ENCODE measurements around the gene NAPSA. TPM values are rescaled to one million over a fixed set of nuclear protein-coding genes. Genes with fewer than 3 reads are reported as not detected.

NAPSA gene
- total and polyA plus RNA-seq, 9 of the 15 experiments (the other 6 are each of a cell fraction or from before 2014, with no cell fraction given): 0.25 to 1.9 (median 0.69) TPM

DNA sequence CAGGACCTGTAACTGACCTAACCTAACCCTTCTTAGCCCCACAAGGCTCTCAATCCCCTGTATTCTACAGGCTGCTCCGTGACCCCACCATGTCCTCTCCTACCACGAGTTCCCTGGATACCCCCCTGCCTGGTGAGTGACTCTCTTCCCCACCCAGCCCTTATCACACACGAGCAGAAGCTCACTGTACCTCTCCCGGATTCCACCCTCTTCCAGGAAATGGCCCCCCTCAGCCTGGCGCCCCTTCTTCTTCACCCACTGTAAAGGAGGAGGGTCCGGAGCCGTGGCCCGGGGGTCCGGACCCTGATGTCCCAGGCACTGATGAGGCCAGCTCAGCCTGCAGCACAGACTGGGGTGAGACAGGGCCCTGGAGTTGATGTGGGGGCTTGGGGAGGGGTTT is 12.1 kb upstream of the NAPSA start (continued):
- TF ChIP-seq STAT5A (IDR thresholded peaks at IDR 0.05; ENCODE audit: borderline replicate concordance, low read length) (peak; percentile 47; the same call in 1 of the 2 replicates), TAL1 (IDR thresholded peaks at IDR 0.05) (peak; percentile 61; the same call in 1 of the 2 replicates), CCNT2 (IDR thresholded peaks at IDR 0.05; ENCODE audit: borderline replicate concordance, extremely low read depth, insufficient read length, low read depth, low read length) (peak; percentile 10), SRSF7 (optimal IDR thresholded peaks at IDR 0.05; ENCODE audit: low read depth, low read length) (no peak), PKNOX1 (IDR thresholded peaks at IDR 0.05) (peak; percentile 11; the same call in 1 of the 2 replicates), HLTF (IDR thresholded peaks at IDR 0.05) (no peak), POLR2G (IDR thresholded peaks at IDR 0.05; ENCODE audit: low read depth, low read length) (no peak; the same call in 1 of the 2 replicates), GATAD2A (IDR thresholded peaks at IDR 0.05) (peak; percentile 42; the same call in 1 of the 2 replicates), NCOR1 (IDR thresholded peaks at IDR 0.05) (peak; percentile 64; the same call in 1 of the 2 replicates), ARID1B (IDR thresholded peaks at IDR 0.05) (peak; percentile 86), LEF1 (IDR thresholded peaks at IDR 0.05) (peak; percentile 28; the same call in 1 of the 2 replicates), SMARCA4 (IDR thresholded peaks at IDR 0.05) (peak; percentile 57), MTA2 (IDR thresholded peaks at IDR 0.05; ENCODE audit: low read depth) (peak; percentile 52; the same call in 1 of the 2 replicates), POLR2A (conservative IDR thresholded peaks at IDR 0.05) (peak; percentile 53; the same call in 1 of the 2 replicates), ZBTB7A (IDR thresholded peaks at IDR 0.05; ENCODE audit: borderline replicate concordance, control insufficient read depth, low read depth, low read length) (peak; percentile 78; the same call in 1 of the 2 replicates), DPF2 (IDR thresholded peaks at IDR 0.05) (peak; percentile 77; the same call in 1 of the 2 replicates), ZNF282 (CRISPR knock-in tag; IDR thresholded peaks at IDR 0.05) (no peak), NFIC (IDR thresholded peaks at IDR 0.05) (0 out of 2 replicates have a peak, but pooled peaks have one; percentile 12), SMARCE1 (IDR thresholded peaks at IDR 0.05) (peak; percentile 34; the same call in 1 of the 2 replicates), EP300 (IDR thresholded peaks at IDR 0.05; ENCODE audit: low read length) (peak; percentile 17; the same call in 1 of the 2 replicates), CBFA2T3 (IDR thresholded peaks at IDR 0.05) (peak; percentile 80), MEIS2 (IDR thresholded peaks at IDR 0.05; ENCODE audit: partially characterized antibody) (peak; percentile 21), SAP30 (IDR thresholded peaks at IDR 0.05; ENCODE audit: borderline replicate concordance, insufficient read depth, low read depth, low read length, poor library complexity, severe bottlenecking) (no peak), MNT (conservative IDR thresholded peaks at IDR 0.05) (peak in 1 of 2 experiments; percentile 63; a peak in 1 of 4 replicates)
- TF ChIP-seq, protein P1, sequence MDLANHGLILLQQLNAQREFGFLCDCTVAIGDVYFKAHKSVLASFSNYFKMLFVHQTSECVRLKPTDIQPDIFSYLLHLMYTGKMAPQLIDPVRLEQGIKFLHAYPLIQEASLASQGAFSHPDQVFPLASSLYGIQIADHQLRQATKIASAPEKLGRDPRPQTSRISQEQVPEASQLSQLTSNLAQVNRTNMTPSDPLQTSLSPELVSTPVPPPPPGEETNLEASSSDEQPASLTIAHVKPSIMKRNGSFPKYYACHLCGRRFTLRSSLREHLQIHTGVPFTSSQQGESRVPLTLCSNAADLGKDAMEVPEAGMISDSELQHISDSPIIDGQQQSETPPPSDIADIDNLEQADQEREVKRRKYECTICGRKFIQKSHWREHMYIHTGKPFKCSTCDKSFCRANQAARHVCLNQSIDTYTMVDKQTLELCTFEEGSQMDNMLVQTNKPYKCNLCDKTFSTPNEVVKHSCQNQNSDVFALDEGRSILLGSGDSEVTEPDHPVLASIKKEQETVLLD (IDR thresholded peaks at IDR 0.05): 0 out of 2 replicates have a peak, but pooled peaks have one; percentile 38
- TF ChIP-seq, protein P2, sequence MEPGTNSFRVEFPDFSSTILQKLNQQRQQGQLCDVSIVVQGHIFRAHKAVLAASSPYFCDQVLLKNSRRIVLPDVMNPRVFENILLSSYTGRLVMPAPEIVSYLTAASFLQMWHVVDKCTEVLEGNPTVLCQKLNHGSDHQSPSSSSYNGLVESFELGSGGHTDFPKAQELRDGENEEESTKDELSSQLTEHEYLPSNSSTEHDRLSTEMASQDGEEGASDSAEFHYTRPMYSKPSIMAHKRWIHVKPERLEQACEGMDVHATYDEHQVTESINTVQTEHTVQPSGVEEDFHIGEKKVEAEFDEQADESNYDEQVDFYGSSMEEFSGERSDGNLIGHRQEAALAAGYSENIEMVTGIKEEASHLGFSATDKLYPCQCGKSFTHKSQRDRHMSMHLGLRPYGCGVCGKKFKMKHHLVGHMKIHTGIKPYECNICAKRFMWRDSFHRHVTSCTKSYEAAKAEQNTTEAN (CRISPR knock-in tag; IDR thresholded peaks at IDR 0.05): no peak

All from K562 (cell line).